HepG2 (cell line): Measurements from ENCODE around the gene RIPK1. TPM values are rescaled to one million over a fixed set of nuclear protein-coding genes. Genes with fewer than 3 reads are reported as not detected.

Experiments
- AGO2 ChIP-seq: fragments of 200-400 bp; formaldehyde crosslinking; optimal IDR thresholded peaks from 2 replicates; pipeline ENCODE3; 2017; ENCODE audit warnings: mild to moderate bottlenecking, low read depth, low read length, moderate library complexity
- FOXP1 ChIP-seq, 2 experiments: fragments of 450-650 bp in 1 of 2; IDR thresholded peaks; 2 replicates each; pipeline ENCODE4 v1.6.1; 2017 to 2018; ENCODE audit warnings: antibody characterized with exemption in 1 of 2
- HNRNPK ChIP-seq: fragments of 200-400 bp; formaldehyde crosslinking; IDR thresholded peaks from 2 replicates; pipeline ENCODE4 v1.6.1; 2018; ENCODE audit warnings: low read length, low read depth, moderate library complexity, mild to moderate bottlenecking; ENCODE audit not compliant: poor library complexity, severe bottlenecking
- KLF12 ChIP-seq: sonication (generic); formaldehyde crosslinking; IDR thresholded peaks from 2 replicates; pipeline ENCODE4 v1.4.0; 2020; ENCODE audit warnings: missing genetic modification reagents, borderline replicate concordance
- RBFOX2 ChIP-seq: fragments of 200-400 bp; formaldehyde crosslinking; IDR thresholded peaks from 2 replicates; pipeline ENCODE4 v1.6.1; 2017; ENCODE audit warnings: low read depth, mild to moderate bottlenecking, low read length
- SP5 ChIP-seq: IDR thresholded peaks from 2 replicates; pipeline ENCODE4 v1.6.1; 2016; ENCODE audit warnings: low read depth, borderline replicate concordance
- SRSF1 ChIP-seq: fragments of 200-400 bp; formaldehyde crosslinking; optimal IDR thresholded peaks from 2 replicates; pipeline ENCODE3; 2017; ENCODE audit warnings: mild to moderate bottlenecking, low read depth, low read length, moderate library complexity
- STAT5B ChIP-seq: sonication (generic); formaldehyde crosslinking; IDR thresholded peaks from 2 replicates; pipeline ENCODE4 v1.4.0; 2020; ENCODE audit warnings: missing genetic modification reagents
- TBX3 ChIP-seq: fragments of 450-650 bp; IDR thresholded peaks from 2 replicates; pipeline ENCODE4 v1.6.1; 2017; ENCODE audit warnings: antibody characterized with exemption, mild to moderate bottlenecking, inconsistent platforms, borderline replicate concordance
- THAP11 ChIP-seq: IDR thresholded peaks from 2 replicates; pipeline ENCODE4 v1.6.1; 2016; ENCODE audit warnings: missing biosample characterization, missing genetic modification reagents
- ZNF253 ChIP-seq: sonication (generic); formaldehyde crosslinking; IDR thresholded peaks from 2 replicates; pipeline ENCODE4 v1.8.0; 2022; ENCODE audit warnings: mild to moderate bottlenecking, missing genetic modification reagents, borderline replicate concordance
- ZNF275 ChIP-seq: sonication (generic); formaldehyde crosslinking; IDR thresholded peaks from 2 replicates; pipeline ENCODE4 v1.8.0; 2022; ENCODE audit warnings: missing genetic modification reagents, mild to moderate bottlenecking, inconsistent platforms, borderline replicate concordance
- ZNF431 ChIP-seq: sonication (generic); formaldehyde crosslinking; IDR thresholded peaks from 2 replicates; pipeline ENCODE4 v1.9.0; 2022; ENCODE audit warnings: missing genetic modification reagents, low read depth, mild to moderate bottlenecking, borderline replicate concordance
- ZNF460 ChIP-seq: sonication (generic); formaldehyde crosslinking; IDR thresholded peaks from 2 replicates; pipeline ENCODE4 v1.5.1; 2020; ENCODE audit warnings: missing genetic modification reagents, mild to moderate bottlenecking, borderline replicate concordance
- ZSCAN30 ChIP-seq: sonication (generic); formaldehyde crosslinking; IDR thresholded peaks from 2 replicates; pipeline ENCODE4 v1.5.0; 2020; ENCODE audit warnings: mild to moderate bottlenecking, missing genetic modification reagents
- polyA plus RNA-seq, 8 experiments: library from polyadenylated mRNA; depleted of rRNA in 3 of 8; stranded (reverse) in 7 of 8; unstranded in 1 of 8; fragments of >200 nt; fragmentation: Illumina TruSeq in 4 of 8; extraction: Trizol in 4 of 8; gene quantifications; 2 replicates each; pipeline versions ENCODE4 v1.2.1 to v1.2.3, GENCODE V29; 2011 to 2016; ENCODE audit warnings: low read depth in 4 of 8, missing spikeins in 1 of 8, mixed read lengths in 1 of 8; ENCODE audit not compliant: insufficient read depth in 1 of 8
- total RNA-seq, 5 experiments: library from RNA; depleted of rRNA; stranded (reverse); fragments of >200 nt; fragmentation: Illumina TruSeq; extraction: Trizol; gene quantifications; 2 replicates each; pipeline ENCODE4 v1.2.3, GENCODE V29; 2016; ENCODE audit warnings: low read depth in 1 of 5
- TF ChIP-seq, protein P1 (sequence below): sonication (generic); formaldehyde crosslinking; IDR thresholded peaks from 2 replicates; pipeline ENCODE4 v1.5.0; 2020; ENCODE audit warnings: missing genetic modification reagents
- TF ChIP-seq, protein P2 (sequence below): sonication (generic); formaldehyde crosslinking; IDR thresholded peaks from 2 replicates; pipeline ENCODE4 v1.9.0; 2021; ENCODE audit warnings: missing genetic modification reagents, mild to moderate bottlenecking, borderline replicate concordance
- TF ChIP-seq, protein P3 (sequence below): sonication (generic); formaldehyde crosslinking; IDR thresholded peaks from 2 replicates; pipeline ENCODE4 v1.9.0; 2022; ENCODE audit warnings: missing genetic modification reagents, mild to moderate bottlenecking, borderline replicate concordance
- TF ChIP-seq, protein P4 (sequence below): sonication (generic); formaldehyde crosslinking; IDR thresholded peaks from 2 replicates; pipeline ENCODE4 v1.4.0; 2020; ENCODE audit warnings: mild to moderate bottlenecking, missing genetic modification reagents

The RIPK1 gene
- total and polyA plus RNA-seq, 2 of the 13 experiments (the other 11 are each of a cell fraction or from before 2014, with no cell fraction given), result 9.0 to 10.3 TPM

DNA sequence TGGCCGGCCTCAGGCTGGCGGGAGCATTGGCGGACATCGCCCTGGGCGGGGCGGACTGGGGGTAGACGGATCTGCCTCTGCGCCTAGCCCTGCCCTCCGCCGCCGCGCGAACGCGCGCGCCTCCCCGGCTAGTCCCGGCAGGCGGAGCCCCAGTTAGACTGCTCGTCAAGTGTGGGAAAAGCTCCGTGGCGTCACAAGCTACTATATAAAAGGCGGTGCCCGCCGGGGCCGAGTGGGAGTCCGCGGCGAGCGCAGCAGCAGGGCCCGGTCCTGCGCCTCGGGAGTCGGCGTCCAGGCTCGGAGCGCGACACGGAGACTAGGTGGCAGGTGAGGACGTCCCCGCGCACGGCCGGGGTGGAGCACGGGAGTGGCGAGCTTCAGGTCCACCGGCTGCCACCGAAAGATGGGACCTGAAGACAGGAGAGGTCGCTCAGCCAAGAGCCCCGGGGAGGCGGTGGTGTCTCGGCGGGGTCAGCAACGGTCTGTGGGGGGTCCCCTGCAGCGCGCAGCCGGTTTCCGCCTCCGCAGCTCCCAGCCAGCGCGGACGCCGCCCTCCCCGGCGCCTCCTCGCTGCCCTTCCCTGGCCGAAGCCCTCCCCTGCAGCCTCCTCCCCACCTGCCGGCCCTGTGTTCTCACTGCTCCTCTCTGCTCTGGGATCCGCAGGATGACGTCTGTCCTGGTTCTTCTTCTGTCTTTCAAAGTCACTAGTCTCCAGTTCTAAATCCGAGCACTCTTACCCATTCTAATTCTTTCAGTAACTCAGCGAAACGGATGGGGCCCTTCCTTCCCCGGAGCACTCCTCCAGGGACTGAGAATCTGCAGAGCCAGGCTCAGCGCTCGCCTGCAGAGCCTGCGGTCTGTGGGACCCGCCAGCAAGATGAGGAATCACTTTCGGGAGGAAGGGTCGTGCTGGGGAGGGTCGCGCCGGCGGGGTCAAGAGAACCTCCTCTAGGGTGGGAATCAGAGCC is 4.3 kb upstream of the RIPK1 start (continued):
- TF ChIP-seq RBFOX2, result peak; percentile 96
- TF ChIP-seq HNRNPK, result no peak
- peak; percentile 80 for TF ChIP-seq ZNF253 (CRISPR knock-in tag)
- TF ChIP-seq KLF12 (CRISPR knock-in tag), result peak; percentile 87; the same call in 1 of the 2 replicates
- no peak; the same call in 1 of the 2 replicates for TF ChIP-seq ZNF460 (CRISPR knock-in tag)
- TF ChIP-seq, protein P1, sequence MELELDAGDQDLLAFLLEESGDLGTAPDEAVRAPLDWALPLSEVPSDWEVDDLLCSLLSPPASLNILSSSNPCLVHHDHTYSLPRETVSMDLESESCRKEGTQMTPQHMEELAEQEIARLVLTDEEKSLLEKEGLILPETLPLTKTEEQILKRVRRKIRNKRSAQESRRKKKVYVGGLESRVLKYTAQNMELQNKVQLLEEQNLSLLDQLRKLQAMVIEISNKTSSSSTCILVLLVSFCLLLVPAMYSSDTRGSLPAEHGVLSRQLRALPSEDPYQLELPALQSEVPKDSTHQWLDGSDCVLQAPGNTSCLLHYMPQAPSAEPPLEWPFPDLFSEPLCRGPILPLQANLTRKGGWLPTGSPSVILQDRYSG (CRISPR knock-in tag), result 0 out of 2 replicates have a peak, but pooled peaks have one; percentile 28
- no peak; the same call in 1 of the 2 replicates for TF ChIP-seq TBX3
- TF ChIP-seq, protein P2, sequence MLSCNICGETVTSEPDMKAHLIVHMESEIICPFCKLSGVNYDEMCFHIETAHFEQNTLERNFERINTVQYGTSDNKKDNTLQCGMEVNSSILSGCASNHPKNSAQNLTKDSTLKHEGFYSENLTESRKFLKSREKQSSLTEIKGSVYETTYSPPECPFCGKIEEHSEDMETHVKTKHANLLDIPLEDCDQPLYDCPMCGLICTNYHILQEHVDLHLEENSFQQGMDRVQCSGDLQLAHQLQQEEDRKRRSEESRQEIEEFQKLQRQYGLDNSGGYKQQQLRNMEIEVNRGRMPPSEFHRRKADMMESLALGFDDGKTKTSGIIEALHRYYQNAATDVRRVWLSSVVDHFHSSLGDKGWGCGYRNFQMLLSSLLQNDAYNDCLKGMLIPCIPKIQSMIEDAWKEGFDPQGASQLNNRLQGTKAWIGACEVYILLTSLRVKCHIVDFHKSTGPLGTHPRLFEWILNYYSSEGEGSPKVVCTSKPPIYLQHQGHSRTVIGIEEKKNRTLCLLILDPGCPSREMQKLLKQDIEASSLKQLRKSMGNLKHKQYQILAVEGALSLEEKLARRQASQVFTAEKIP (CRISPR knock-in tag), result no peak
- no peak for TF ChIP-seq AGO2
- TF ChIP-seq, protein P3, sequence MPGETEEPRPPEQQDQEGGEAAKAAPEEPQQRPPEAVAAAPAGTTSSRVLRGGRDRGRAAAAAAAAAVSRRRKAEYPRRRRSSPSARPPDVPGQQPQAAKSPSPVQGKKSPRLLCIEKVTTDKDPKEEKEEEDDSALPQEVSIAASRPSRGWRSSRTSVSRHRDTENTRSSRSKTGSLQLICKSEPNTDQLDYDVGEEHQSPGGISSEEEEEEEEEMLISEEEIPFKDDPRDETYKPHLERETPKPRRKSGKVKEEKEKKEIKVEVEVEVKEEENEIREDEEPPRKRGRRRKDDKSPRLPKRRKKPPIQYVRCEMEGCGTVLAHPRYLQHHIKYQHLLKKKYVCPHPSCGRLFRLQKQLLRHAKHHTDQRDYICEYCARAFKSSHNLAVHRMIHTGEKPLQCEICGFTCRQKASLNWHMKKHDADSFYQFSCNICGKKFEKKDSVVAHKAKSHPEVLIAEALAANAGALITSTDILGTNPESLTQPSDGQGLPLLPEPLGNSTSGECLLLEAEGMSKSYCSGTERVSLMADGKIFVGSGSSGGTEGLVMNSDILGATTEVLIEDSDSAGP, result peak; percentile 93
- no peak for TF ChIP-seq STAT5B (CRISPR knock-in tag)
- TF ChIP-seq ZSCAN30 (CRISPR knock-in tag), result no peak
- TF ChIP-seq THAP11 (CRISPR knock-in tag), result peak; percentile 58; the same call in 1 of the 2 replicates
- peak; percentile 64; the same call in 1 of the 2 replicates for TF ChIP-seq SP5
- peak; percentile 21; the same call in 1 of the 2 replicates for TF ChIP-seq ZNF431 (CRISPR knock-in tag)
- TF ChIP-seq SRSF1, result peak; percentile 52
- TF ChIP-seq ZNF275 (CRISPR knock-in tag), result peak; percentile 18; the same call in 1 of the 2 replicates
- TF ChIP-seq, protein P4, sequence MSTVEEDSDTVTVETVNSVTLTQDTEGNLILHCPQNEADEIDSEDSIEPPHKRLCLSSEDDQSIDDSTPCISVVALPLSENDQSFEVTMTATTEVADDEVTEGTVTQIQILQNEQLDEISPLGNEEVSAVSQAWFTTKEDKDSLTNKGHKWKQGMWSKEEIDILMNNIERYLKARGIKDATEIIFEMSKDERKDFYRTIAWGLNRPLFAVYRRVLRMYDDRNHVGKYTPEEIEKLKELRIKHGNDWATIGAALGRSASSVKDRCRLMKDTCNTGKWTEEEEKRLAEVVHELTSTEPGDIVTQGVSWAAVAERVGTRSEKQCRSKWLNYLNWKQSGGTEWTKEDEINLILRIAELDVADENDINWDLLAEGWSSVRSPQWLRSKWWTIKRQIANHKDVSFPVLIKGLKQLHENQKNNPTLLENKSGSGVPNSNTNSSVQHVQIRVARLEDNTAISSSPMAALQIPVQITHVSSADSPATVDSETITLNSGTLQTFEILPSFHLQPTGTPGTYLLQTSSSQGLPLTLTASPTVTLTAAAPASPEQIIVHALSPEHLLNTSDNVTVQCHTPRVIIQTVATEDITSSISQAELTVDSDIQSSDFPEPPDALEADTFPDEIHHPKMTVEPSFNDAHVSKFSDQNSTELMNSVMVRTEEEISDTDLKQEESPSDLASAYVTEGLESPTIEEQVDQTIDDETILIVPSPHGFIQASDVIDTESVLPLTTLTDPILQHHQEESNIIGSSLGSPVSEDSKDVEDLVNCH (CRISPR knock-in tag), result no peak
- no peak for TF ChIP-seq FOXP1 (IDR thresholded peaks at IDR 0.05)
- no peak for TF ChIP-seq FOXP1 (CRISPR knock-in tag; IDR thresholded peaks at IDR 0.05)
